ENCODE measurements around the gene KCTD21.

Gene KCTD21

GRCh38 chr11:78150754-78151153 lies 37.7 kb downstream of the KCTD21 start:
- no peaks in the 10 kb centered on the region for H3K36me3 Mint-ChIP-seq
- no peaks in the 10 kb centered on the region for H3K27me3 Mint-ChIP-seq
- H3K4me3 Mint-ChIP-seq, result no peak overlapping the region
- H3K9me3 Mint-ChIP-seq, result no peaks in the 10 kb centered on the region
- H3K27ac Mint-ChIP-seq, result no peak overlapping the region
- H3K4me1 Mint-ChIP-seq, result no peaks in the 10 kb centered on the region

DNA sequence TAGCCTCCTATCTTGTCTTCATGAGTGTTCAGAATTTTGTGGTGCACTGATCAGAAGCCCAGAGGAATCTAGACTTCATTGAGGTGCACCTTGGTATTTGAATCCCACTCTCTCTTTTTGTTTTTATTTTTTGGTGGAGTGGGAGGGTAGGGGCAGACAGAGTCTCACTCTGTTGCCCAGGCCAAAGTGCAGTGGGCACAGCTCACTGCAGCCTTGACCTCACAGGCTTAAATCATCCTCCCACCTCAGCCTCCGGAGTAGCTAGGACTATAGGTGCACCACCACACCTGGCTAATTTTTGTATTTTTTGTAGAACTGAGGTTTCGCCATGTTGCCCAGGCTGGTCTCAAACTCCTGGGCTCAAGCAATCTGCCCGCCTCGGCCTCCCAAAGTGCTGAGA lies 38.1 kb downstream of the KCTD21 start:
- no peaks in the 10 kb centered on the region for H3K36me3 Mint-ChIP-seq
- H3K4me1 Mint-ChIP-seq, result no peaks in the 10 kb centered on the region
- no peaks in the 10 kb centered on the region for H3K9me3 Mint-ChIP-seq
- H3K4me3 Mint-ChIP-seq, result no peak overlapping the region
- no peaks in the 10 kb centered on the region for H3K27me3 Mint-ChIP-seq
- H3K27ac Mint-ChIP-seq, result no peak overlapping the region

- no peak overlapping the region for H3K27ac Mint-ChIP-seq
- H3K4me3 Mint-ChIP-seq, result no peak overlapping the region
- H3K4me1 Mint-ChIP-seq, result no peaks in the 10 kb centered on the region
- no peaks in the 10 kb centered on the region for H3K9me3 Mint-ChIP-seq
- no peaks in the 10 kb centered on the region for H3K36me3 Mint-ChIP-seq
- H3K27me3 Mint-ChIP-seq, result no peaks in the 10 kb centered on the region
Observed at GRCh38 chr11:78149646-78150045, 38.8 kb downstream of the KCTD21 start.

- Mint-ChIP-seq H3K9me3 (no peaks in the 10 kb centered on the region), H3K4me3 (no peak overlapping the region), H3K4me1 (no peaks in the 10 kb centered on the region), H3K27ac (no peak overlapping the region), H3K27me3 (no peaks in the 10 kb centered on the region), H3K36me3 (no peaks in the 10 kb centered on the region)
Observed at GRCh38 chr11:78147807-78148206, 40.6 kb downstream of the KCTD21 start.

- peaks cover 8% of the 10 kb centered on the region for H3K4me1 Mint-ChIP-seq
- no peaks in the 10 kb centered on the region for H3K27me3 Mint-ChIP-seq
- H3K4me3 Mint-ChIP-seq, result no peak overlapping the region
- no peak overlapping the region for H3K27ac Mint-ChIP-seq
- peaks cover 3% of the 10 kb centered on the region for H3K36me3 Mint-ChIP-seq
- H3K9me3 Mint-ChIP-seq, result no peaks in the 10 kb centered on the region
Observed at GRCh38 chr11:78145511-78146025, 42.9 kb downstream of the KCTD21 start.

DNA sequence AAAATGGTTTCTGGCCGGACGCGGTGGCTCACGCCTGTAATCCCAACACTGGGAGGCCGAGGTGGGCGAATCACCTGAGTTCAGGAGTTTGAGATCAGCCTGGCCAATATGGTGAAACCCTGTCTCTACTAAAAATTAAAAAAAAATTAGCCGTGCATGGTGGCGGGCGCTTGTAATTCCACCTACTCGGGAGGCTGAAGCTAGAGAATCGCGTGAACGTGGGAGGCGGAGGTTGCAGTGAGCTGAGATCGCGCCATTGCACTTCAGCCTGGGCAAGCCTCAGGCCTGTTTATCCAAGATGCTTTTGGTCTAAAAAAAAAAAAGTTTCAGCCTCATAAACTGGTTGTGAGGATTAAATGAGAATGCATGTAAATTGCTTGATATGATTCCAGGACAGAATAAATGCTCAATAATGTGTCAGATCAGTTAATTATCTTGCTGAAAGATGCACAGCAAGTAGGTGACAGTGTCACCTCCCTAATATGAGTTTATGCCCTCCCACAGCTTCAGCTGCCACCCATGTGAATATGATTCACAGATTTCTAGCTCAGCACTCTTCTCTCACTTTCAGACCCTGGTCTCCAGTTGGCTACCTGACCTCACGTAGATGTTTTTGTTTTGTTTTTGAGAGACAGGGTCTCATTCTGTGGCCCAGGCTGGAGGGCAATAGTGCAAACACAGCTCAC lies 47.9 kb downstream of the KCTD21 start:
- Mint-ChIP-seq H3K27ac (peak overlapping the region; percentile 87), H3K4me3 (peak overlapping the region; percentile 73), H3K27me3 (no peaks in the 10 kb centered on the region), H3K9me3 (no peaks in the 10 kb centered on the region), H3K4me1 (peaks cover 41% of the 10 kb centered on the region), H3K36me3 (peaks cover 18% of the 10 kb centered on the region)

DNA sequence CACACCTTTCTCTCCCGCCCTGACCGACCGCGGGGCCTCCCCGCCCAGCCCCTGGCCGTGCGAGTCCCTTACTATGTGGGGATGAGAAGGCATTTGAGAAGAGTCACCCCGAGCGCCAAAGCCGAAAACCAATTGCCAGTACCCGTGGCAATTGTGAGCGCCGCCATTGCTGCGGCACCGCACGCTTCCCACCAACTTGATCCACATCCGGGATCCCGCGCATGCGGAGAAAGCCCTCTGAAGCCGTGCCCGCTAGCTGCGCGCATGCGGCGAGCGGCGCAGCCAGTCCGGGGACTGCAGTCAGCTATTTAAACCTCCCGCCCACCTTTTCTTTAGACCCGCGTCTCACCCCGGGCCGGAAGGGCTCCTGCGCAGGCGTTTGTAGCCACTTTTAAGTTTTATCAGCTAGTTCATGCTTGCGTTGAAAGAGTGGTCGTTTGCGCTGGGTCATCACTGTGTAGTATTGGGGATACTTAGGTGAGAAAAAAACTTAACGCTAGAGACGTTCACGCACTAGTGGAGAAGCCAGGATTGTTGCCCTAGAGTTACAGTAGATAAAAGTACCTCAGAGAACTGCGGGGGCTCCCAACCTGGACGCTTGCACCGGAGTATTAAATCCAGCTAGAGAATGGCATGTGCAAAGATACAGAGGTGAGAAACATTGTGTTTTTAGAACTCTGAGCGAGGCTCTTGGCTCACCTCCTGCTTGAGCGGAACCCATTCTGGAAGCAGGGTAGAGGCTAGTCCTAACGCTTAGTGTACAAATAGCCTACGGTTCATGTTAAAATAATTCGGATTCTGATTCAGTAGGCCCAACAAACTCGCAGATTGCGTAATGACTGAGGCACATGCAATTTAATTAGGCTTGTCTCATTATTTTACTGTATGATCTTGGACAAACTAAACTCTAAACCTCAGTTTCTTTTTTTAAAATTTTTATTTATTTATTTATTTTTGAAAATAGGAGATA lies 48.7 kb downstream of the KCTD21 start, which contains the start of gene ALG8:
Gene ALG8, minus strand, starts transcription at position 205 of the 970 bp plus-strand sequence. Its CDS starts 38 bp downstream, at position 167.
- H3K27me3 Mint-ChIP-seq, result no peaks in the 10 kb centered on the region
- H3K4me1 Mint-ChIP-seq, result peaks cover 43% of the 10 kb centered on the region

GRCh38 chr11:78138694-78139421 lies 49.6 kb downstream of the KCTD21 start:
- peak overlapping the region; percentile 92 for H3K4me3 Mint-ChIP-seq
- H3K36me3 Mint-ChIP-seq, result peaks cover 23% of the 10 kb centered on the region
- no peaks in the 10 kb centered on the region for H3K27me3 Mint-ChIP-seq
- H3K27ac Mint-ChIP-seq, result peak overlapping the region; percentile 97
- H3K4me1 Mint-ChIP-seq, result peaks cover 45% of the 10 kb centered on the region
- H3K9me3 Mint-ChIP-seq, result no peaks in the 10 kb centered on the region

More for the DNA sequence above, 48.7 kb downstream of the KCTD21 start, which contains the start of gene ALG8:
- Mint-ChIP-seq H3K4me3 (peak within 1 kb of the TSS; percentile 92), H3K9me3 (no peaks in the 10 kb centered on the region), H3K27ac (peak within 1 kb of the TSS; percentile 97), H3K36me3 (peaks cover 20% of the 10 kb centered on the region)

GRCh38 chr11:78138291-78138690 lies 50.1 kb downstream of the KCTD21 start:
- Mint-ChIP-seq H3K4me1 (peaks cover 45% of the 10 kb centered on the region), H3K36me3 (peaks cover 24% of the 10 kb centered on the region), H3K9me3 (no peaks in the 10 kb centered on the region), H3K27me3 (no peaks in the 10 kb centered on the region), H3K4me3 (peak overlapping the region; percentile 92), H3K27ac (peak overlapping the region; percentile 78)

DNA sequence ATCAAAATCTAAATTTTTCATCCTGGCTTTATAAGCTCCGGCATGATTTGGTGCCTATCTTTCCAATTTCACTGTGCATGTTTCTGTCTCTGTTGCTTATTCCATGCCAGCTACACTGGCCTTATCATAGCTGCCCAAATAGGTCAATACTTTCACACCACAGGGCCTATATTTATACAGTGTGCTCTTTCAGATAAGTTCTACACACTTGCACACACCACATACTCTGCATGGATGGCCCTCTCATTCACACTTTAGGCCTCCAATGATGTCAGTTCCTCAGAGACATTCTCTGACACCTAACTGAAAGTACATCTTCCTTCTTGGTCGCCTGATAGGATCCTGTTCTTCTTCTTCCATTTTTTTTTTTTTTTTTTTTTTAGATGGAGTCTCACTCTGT lies 56.0 kb downstream of the KCTD21 start:
- peaks cover 16% of the 10 kb centered on the region for H3K36me3 Mint-ChIP-seq
- H3K4me1 Mint-ChIP-seq, result peaks cover 27% of the 10 kb centered on the region
- H3K9me3 Mint-ChIP-seq, result no peaks in the 10 kb centered on the region
- H3K4me3 Mint-ChIP-seq, result no peak overlapping the region
- no peaks in the 10 kb centered on the region for H3K27me3 Mint-ChIP-seq
- no peak overlapping the region for H3K27ac Mint-ChIP-seq

DNA sequence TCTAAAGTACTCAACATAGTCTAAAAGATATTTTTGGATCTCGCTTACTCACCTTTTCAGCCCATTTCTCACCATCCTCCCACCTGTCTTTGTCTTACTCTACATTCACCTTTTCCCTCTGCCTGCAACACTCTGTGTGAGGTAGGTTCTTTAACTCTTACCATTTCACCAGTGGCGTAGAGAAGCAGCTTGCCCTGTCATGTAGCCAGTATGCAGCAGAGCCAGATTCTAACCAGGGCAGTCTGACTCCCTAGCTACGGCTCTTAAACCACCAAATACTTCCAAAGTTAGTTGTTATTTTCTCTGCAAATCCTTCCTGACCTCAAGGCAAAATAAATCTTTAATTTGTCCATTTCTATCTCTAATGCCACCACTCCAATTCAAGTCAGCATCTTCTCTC lies 56.5 kb downstream of the KCTD21 start:
- Mint-ChIP-seq H3K27ac (no peak overlapping the region), H3K9me3 (no peaks in the 10 kb centered on the region)

GRCh38 chr11:78127403-78127802 lies 61.0 kb downstream of the KCTD21 start:
- Mint-ChIP-seq H3K36me3 (peaks cover 5% of the 10 kb centered on the region), H3K27ac (no peak overlapping the region), H3K4me3 (no peak overlapping the region), H3K4me1 (peaks cover 13% of the 10 kb centered on the region), H3K27me3 (no peaks in the 10 kb centered on the region), H3K9me3 (no peaks in the 10 kb centered on the region)

More for the DNA sequence above, 56.5 kb downstream of the KCTD21 start:
- peaks cover 12% of the 10 kb centered on the region for H3K36me3 Mint-ChIP-seq
- H3K27me3 Mint-ChIP-seq, result no peaks in the 10 kb centered on the region
- no peak overlapping the region for H3K4me3 Mint-ChIP-seq
- peaks cover 23% of the 10 kb centered on the region for H3K4me1 Mint-ChIP-seq
